HG02840 (cell line): Measurements from ENCODE around the gene ST7.

ENCODE experiments used
- ATAC-seq: cut with Tn5 transposase; IDR thresholded peaks from one replicate; pipeline ENCODE4 v1.9.1; 2021; ENCODE audit warnings: mild to moderate bottlenecking, moderate library complexity, moderate number of reproducible peaks; ENCODE audit not compliant: unreplicated experiment, low FRiP score

ST7 gene

GRCh38 chr7:117048882-117049281 lies 95.6 kb downstream of the ST7 start:
- no peak for ATAC-seq

- ATAC-seq, result no peak
Measured at GRCh38 chr7:117051808-117052207, 98.5 kb downstream of the ST7 start.

GRCh38 chr7:117053432-117053831 lies 100.1 kb downstream of the ST7 start:
- ATAC-seq, result no peak

- ATAC-seq, result no peak
Measured at GRCh38 chr7:117061751-117062150, 108.5 kb downstream of the ST7 start.

GRCh38 chr7:117062300-117062699 lies 109.0 kb downstream of the ST7 start:
- no peak for ATAC-seq

- no peak for ATAC-seq
Measured at GRCh38 chr7:117064688-117065087, 111.4 kb downstream of the ST7 start.

GRCh38 chr7:117065571-117066150 lies 112.4 kb downstream of the ST7 start:
- no peak for ATAC-seq

- no peak for ATAC-seq
Measured at GRCh38 chr7:117066668-117067067, 113.4 kb downstream of the ST7 start.

- no peak for ATAC-seq
Measured at GRCh38 chr7:117067340-117067739, 114.0 kb downstream of the ST7 start.

GRCh38 chr7:117068511-117069145 lies 115.3 kb downstream of the ST7 start:
- no peak for ATAC-seq

GRCh38 chr7:117069379-117069778 lies 116.1 kb downstream of the ST7 start:
- no peak for ATAC-seq

- no peak for ATAC-seq
Measured at GRCh38 chr7:117071551-117071950, 118.2 kb downstream of the ST7 start.

- no peak for ATAC-seq
Measured at GRCh38 chr7:117072620-117073118, 119.4 kb downstream of the ST7 start.

GRCh38 chr7:117074378-117074777 lies 121.1 kb downstream of the ST7 start:
- ATAC-seq, result no peak

- no peak for ATAC-seq
Measured at GRCh38 chr7:117075934-117076333, 122.6 kb downstream of the ST7 start.

GRCh38 chr7:117076426-117076943 lies 123.2 kb downstream of the ST7 start:
- ATAC-seq, result no peak

GRCh38 chr7:117077658-117078057 lies 124.4 kb downstream of the ST7 start:
- ATAC-seq, result no peak

- ATAC-seq, result no peak
Measured at GRCh38 chr7:117082647-117083046, 129.3 kb downstream of the ST7 start.

GRCh38 chr7:117083648-117084047 lies 130.3 kb downstream of the ST7 start:
- no peak for ATAC-seq

GRCh38 chr7:117084286-117084685 lies 131.0 kb downstream of the ST7 start:
- ATAC-seq, result no peak

- no peak for ATAC-seq
Measured at GRCh38 chr7:117085275-117085674, 132.0 kb downstream of the ST7 start.
